GM23248 (cell line): Measurements from ENCODE around the gene OR6N2. TPM values are rescaled to one million over a fixed set of nuclear protein-coding genes. Genes with fewer than 3 reads are reported as not detected.
A peak's percentile ranks its signal among the peaks of the same experiment; 100 is the strongest.

Experiments
- DNase-seq: peaks from one replicate; pipeline ENCODE4 v3.0.0-alpha.2; 2015
- H2AFZ ChIP-seq: fragments of 200-600 bp; sonication (generic); 2 replicates; pipeline ENCODE4 v1.6.1; 2016; ENCODE audit warnings: antibody characterized with exemption
- H3F3A ChIP-seq: fragments of 200-600 bp; sonication (generic); 2 replicates; pipeline ENCODE4 v1.6.1; 2016; ENCODE audit warnings: mild to moderate bottlenecking, antibody characterized with exemption, mixed run types; ENCODE audit not compliant: insufficient read depth
- H3K27ac ChIP-seq: fragments of 200-600 bp; sonication (generic); 2 replicates; pipeline ENCODE4 v1.5.1; 2016; ENCODE audit warnings: mild to moderate bottlenecking
- H3K27me3 ChIP-seq: fragments of 200-600 bp; sonication (generic); replicated peaks from 2 replicates; pipeline ENCODE4 v1.6.1; 2016; ENCODE audit warnings: mild to moderate bottlenecking; ENCODE audit not compliant: insufficient read depth
- H3K36me3 ChIP-seq: fragments of 200-600 bp; sonication (generic); 2 replicates; pipeline ENCODE4 v1.6.1; 2016; ENCODE audit warnings: low read depth, mild to moderate bottlenecking
- H3K4me1 ChIP-seq: fragments of 200-600 bp; sonication (generic); 2 replicates; pipeline ENCODE4 v1.6.1; 2016; ENCODE audit warnings: mild to moderate bottlenecking; ENCODE audit not compliant: insufficient read depth
- H3K4me2 ChIP-seq: fragments of 200-600 bp; sonication (generic); one replicate; pipeline ENCODE4 v1.6.1; 2016; ENCODE audit warnings: mild to moderate bottlenecking; ENCODE audit not compliant: unreplicated experiment
- H3K4me3 ChIP-seq: fragments of 200-600 bp; sonication (generic); 2 replicates; pipeline ENCODE4 v1.5.1; 2016; ENCODE audit warnings: mild to moderate bottlenecking
- H3K79me2 ChIP-seq: fragments of 200-600 bp; sonication (generic); 2 replicates; pipeline ENCODE4 v1.6.1; 2016; ENCODE audit warnings: mild to moderate bottlenecking; ENCODE audit not compliant: insufficient read depth
- H3K9ac ChIP-seq: fragments of 200-600 bp; sonication (generic); 2 replicates; pipeline ENCODE4 v1.6.1; 2016; ENCODE audit warnings: mild to moderate bottlenecking
- H3K9me2 ChIP-seq: fragments of 200-600 bp; sonication (generic); 2 replicates; pipeline ENCODE4 v1.6.1; 2016; ENCODE audit warnings: mixed run types, mild to moderate bottlenecking, moderate library complexity; ENCODE audit not compliant: insufficient read depth
- H3K9me3 ChIP-seq: fragments of 200-600 bp; sonication (generic); one replicate; pipeline ENCODE4 v1.6.1; 2017; ENCODE audit warnings: low read depth
- H4K20me1 ChIP-seq: fragments of 200-600 bp; sonication (generic); 2 replicates; pipeline ENCODE4 v1.6.0; 2016; ENCODE audit not compliant: insufficient read depth
- EZH2 ChIP-seq: fragments of 200-600 bp; sonication (generic); IDR thresholded peaks from 2 replicates; pipeline ENCODE4 v1.6.1; 2018; ENCODE audit warnings: antibody characterized with exemption, mild to moderate bottlenecking; ENCODE audit not compliant: insufficient read depth, poor library complexity, severe bottlenecking
- EZH2phosphoT487 ChIP-seq: fragments of 200-600 bp; sonication (generic); IDR thresholded peaks from 2 replicates; pipeline ENCODE4 v1.6.1; 2018; ENCODE audit warnings: antibody characterized with exemption, moderate library complexity, mild to moderate bottlenecking, low read depth; ENCODE audit not compliant: insufficient read depth
- WGBS, 2 experiments: methylation state at CpG; one replicate each; pipeline ENCODE4 v1.1.6; 2015 to 2017; ENCODE audit warnings: low lambda C conversion rate in 2 of 2, low coverage in 1 of 2; ENCODE audit errors: missing lambda C conversion rate in 2 of 2; 5-methylcytosine and 5-hydroxymethylcytosine counted together
- in situ Hi-C: fragments of 300-500 bp; cut with MboI; formaldehyde crosslinking; loops from 2 replicates; pipeline ENCODE4 v1.15.0; 2020
- polyA plus RNA-seq: library from polyadenylated mRNA; unstranded; fragments of >200 nt; fragmentation: Nextera tagmentation; extraction: Ambion mirVana; gene quantifications from 2 replicates; pipeline ENCODE4 v1.2.1, GENCODE V29; 2016
- total RNA-seq: library from RNA; depleted of rRNA; stranded (reverse); fragments of >200 nt; shearing (Covaris generic); gene quantifications from 2 replicates; pipeline ENCODE4 v1.2.3, GENCODE V29; 2014

OR6N2 gene
- total and polyA plus RNA-seq, 2 experiments from 2014 or later: not detected

DNA sequence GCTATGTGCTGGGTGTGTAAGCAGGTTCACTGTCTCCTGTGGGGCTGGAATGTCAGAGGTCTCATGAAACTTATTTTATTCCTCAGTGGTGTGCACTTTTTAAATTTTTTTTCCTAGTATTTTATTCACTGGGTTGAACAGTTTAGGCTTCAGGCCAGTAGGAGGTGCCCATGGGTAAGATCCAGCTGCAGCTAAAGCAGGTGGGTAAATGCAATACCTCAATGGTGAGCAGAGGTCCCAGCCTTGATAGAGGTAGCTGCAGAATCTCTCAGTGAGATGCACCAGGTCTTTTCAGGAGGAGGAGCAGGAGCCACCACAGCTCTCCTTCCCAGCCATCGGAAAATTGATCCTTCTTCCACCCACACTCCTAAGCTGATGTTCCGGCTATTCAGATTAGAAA, 12.6 kb upstream of the OR6N2 start:
- Histone ChIP-seq H3K4me3 (no peak overlapping the region), H3K4me1 (no peaks in the 10 kb centered on the region), H3K27me3 (no peaks in the 10 kb centered on the region), H3F3A (no peaks in the 10 kb centered on the region), H2AFZ (no peak overlapping the region), H4K20me1 (no peaks in the 10 kb centered on the region), H3K36me3 (no peaks in the 10 kb centered on the region), H3K9me3 (no peaks in the 10 kb centered on the region), H3K9ac (no peak overlapping the region), H3K9me2 (no peaks in the 10 kb centered on the region), H3K79me2 (no peaks in the 10 kb centered on the region), H3K27ac (no peak overlapping the region), H3K4me2 (no peak overlapping the region)
- no peak for TF ChIP-seq EZH2
- TF ChIP-seq EZH2phosphoT487: no peak
- peak; percentile 8 for DNase-seq
- 57 to 59% methylated on average over 2 of the region's 2 CpGs for WGBS, 2 experiments
- in situ Hi-C loops: no loop called here

DNA sequence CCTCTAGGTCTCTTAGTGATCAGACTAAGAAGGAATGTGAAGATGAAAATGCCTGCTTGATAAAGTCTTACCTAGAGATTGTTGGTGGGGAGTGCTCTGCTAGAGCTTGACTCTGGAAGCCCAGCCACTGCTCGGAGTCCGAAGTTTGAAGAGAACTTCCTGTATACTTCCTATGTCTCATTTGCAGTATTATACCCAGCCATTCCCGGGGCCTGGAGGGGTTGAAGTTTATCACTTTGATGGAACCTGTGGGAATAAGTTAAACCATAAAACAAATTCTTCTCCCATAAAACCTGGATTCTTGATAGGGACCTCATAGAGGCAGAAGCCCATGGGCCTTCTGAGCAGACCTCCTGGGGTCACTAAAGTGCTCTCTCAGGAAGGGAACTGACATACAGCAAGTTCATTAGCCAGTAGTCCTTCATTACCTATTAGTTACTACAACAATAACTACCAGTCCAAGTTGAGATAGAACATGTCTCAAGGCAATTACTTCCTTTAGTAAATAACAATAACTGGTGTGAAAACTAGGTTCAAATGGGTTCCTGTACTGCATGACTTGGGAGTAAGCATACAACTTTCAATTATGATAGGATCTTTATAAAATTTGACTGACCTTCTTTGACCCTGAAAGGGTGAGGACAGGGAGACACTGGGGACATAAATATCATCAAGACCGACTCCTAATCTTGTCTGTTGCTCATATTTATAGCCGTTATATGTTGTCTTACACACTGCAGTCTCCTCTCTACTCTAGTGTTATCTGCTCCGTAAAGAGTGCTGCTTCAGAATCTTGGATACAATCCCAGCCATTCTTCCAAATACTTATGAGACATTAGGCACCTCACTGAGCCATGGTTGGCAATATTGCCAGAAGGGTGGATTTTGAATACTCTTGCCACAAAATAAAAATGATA, 8.8 kb downstream of the OR6N2 start, which contains the start of gene OR6N1:
TSS of gene OR6N1 (minus strand) at position 246 of the 917 bp plus-strand sequence. CDS start 5,513 bp downstream, outside the sequence.
- DNase-seq: no peak
- Histone ChIP-seq H3K4me2 (no peak within 1 kb of the TSS), H3K79me2 (no peaks in the 10 kb centered on the region), H3K36me3 (no peaks in the 10 kb centered on the region), H3K9me2 (no peaks in the 10 kb centered on the region), H4K20me1 (no peaks in the 10 kb centered on the region; the same call in 1 of the 2 replicates), H3K4me1 (no peaks in the 10 kb centered on the region), H3K27ac (no peak within 1 kb of the TSS), H3K9me3 (no peaks in the 10 kb centered on the region), H3F3A (no peaks in the 10 kb centered on the region), H2AFZ (no peak within 1 kb of the TSS; the same call in 1 of the 2 replicates), H3K4me3 (no peak within 1 kb of the TSS), H3K27me3 (no peaks in the 10 kb centered on the region), H3K9ac (no peak within 1 kb of the TSS)
- TF ChIP-seq EZH2 (no peak), EZH2phosphoT487 (no peak)
- in situ Hi-C loops: no loop called here
- WGBS, 2 experiments: 13 to 20% methylated on average over 6 of the region's 6 CpGs

GRCh38 chr1:158754420-158754819, 26.6 kb downstream of the OR6N2 start, which contains the start of gene OR6K6:
TSS of gene OR6K6 (plus strand) at chr1:158754720. CDS start at chr1:158754888, 168 bp downstream.
- H3K79me2 ChIP-seq: no peaks in the 10 kb centered on the region
- H4K20me1 ChIP-seq: no peaks in the 10 kb centered on the region
- H2AFZ ChIP-seq: no peak within 1 kb of the TSS
- TF ChIP-seq EZH2 (no peak), EZH2phosphoT487 (no peak)
- no peak for DNase-seq
- no peaks in the 10 kb centered on the region for H3K9me2 ChIP-seq
- whole genome bisulfite sequencing, 2 experiments: 8 to 13% methylated on average over 2 of the region's 2 CpGs
- no peaks in the 10 kb centered on the region for H3F3A ChIP-seq
- no peaks in the 10 kb centered on the region for H3K9me3 ChIP-seq
- no peak within 1 kb of the TSS for H3K9ac ChIP-seq
- in situ Hi-C loops: no loop called here
- H3K36me3 ChIP-seq: no peaks in the 10 kb centered on the region
- H3K4me3 ChIP-seq: no peak within 1 kb of the TSS
- no peak within 1 kb of the TSS for H3K4me2 ChIP-seq
- H3K27me3 ChIP-seq: no peaks in the 10 kb centered on the region
- no peak within 1 kb of the TSS for H3K27ac ChIP-seq
- H3K4me1 ChIP-seq: no peaks in the 10 kb centered on the region

DNA sequence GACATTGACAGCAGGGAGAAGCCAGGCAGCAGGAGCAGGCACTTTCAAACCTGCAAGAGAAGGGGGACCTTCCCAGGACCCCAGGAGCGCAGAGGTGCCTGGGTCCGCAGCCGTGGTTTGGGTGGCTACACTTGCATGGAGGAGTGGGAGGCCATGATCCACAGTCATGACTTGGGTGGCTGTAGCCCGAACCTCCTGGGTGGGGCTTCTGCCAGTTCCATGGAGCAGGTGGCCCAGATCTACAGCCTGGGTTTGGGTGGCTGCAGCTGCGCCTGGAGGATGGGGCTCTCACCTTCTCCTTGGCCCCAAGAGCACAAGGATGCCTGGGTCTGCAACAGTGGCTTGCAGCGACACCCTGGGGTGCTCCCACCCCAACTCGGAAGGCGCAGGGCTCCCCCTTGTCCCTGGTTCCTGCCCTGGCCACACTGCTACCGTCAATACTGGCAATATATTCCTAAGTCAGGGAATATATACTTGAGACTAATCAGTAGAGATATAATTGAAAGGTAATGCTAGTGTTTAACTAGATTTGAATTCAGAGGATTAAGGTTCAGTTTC, 28.8 kb downstream of the OR6N2 start:
- no peak for DNase-seq
- in situ Hi-C loops: no loop called here
- H3K27ac ChIP-seq: no peak overlapping the region
- no peaks in the 10 kb centered on the region for H3K36me3 ChIP-seq
- H3K4me2 ChIP-seq: no peak overlapping the region
- no peaks in the 10 kb centered on the region for H3K27me3 ChIP-seq
- H3F3A ChIP-seq: no peaks in the 10 kb centered on the region
- H4K20me1 ChIP-seq: no peaks in the 10 kb centered on the region
- H3K79me2 ChIP-seq: no peaks in the 10 kb centered on the region
- no peak overlapping the region for H3K4me3 ChIP-seq
- 26 to 30% methylated on average over 9 of the region's 9 CpGs for WGBS, 2 experiments
- no peaks in the 10 kb centered on the region for H3K9me3 ChIP-seq
- no peaks in the 10 kb centered on the region for H3K9me2 ChIP-seq
- no peak overlapping the region for H2AFZ ChIP-seq
- TF ChIP-seq EZH2phosphoT487: no peak
- no peak for TF ChIP-seq EZH2
- no peak overlapping the region for H3K9ac ChIP-seq
- no peaks in the 10 kb centered on the region for H3K4me1 ChIP-seq
